ENCODE results near the gene FSTL4.
A peak's percentile ranks its signal among the peaks of the same experiment; 100 is the strongest.

The FSTL4 gene

GRCh38 chr5:133241179-133242092 lies 370.9 kb downstream of the FSTL4 start:
- DNase-seq (ENCODE audit: low spot score): no peak

GRCh38 chr5:133240425-133241091 lies 371.8 kb downstream of the FSTL4 start:
- peak; percentile 69 for DNase-seq (ENCODE audit: low spot score)

GRCh38 chr5:133238426-133239205 lies 373.7 kb downstream of the FSTL4 start:
- no peak for DNase-seq (ENCODE audit: low spot score)

DNA sequence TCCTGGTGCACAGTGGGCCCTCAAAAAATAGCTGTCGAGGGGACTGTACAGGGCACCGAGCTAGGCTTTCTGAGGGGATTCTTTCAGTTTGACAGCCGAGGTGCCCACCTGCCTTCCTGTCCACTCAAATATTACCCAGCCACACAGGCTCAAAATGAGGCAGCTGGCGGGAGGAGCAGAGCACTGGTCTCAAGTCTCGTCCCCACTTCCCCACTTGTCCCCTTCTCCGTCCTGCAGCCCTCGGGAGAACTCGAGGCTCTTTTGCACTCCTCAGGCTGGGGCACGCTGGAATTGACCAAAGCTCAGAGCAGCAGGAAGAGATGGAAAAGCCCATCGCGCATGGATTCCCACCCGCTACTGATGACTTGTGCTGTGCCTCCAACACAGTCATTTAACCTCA lies 375.4 kb downstream of the FSTL4 start:
- DNase-seq (ENCODE audit: low spot score): no peak

GRCh38 chr5:133236541-133236951 lies 375.8 kb downstream of the FSTL4 start:
- no peak for DNase-seq (ENCODE audit: low spot score)

- no peak for DNase-seq (ENCODE audit: low spot score)
Observed at GRCh38 chr5:133235696-133236426, 376.5 kb downstream of the FSTL4 start.

DNA sequence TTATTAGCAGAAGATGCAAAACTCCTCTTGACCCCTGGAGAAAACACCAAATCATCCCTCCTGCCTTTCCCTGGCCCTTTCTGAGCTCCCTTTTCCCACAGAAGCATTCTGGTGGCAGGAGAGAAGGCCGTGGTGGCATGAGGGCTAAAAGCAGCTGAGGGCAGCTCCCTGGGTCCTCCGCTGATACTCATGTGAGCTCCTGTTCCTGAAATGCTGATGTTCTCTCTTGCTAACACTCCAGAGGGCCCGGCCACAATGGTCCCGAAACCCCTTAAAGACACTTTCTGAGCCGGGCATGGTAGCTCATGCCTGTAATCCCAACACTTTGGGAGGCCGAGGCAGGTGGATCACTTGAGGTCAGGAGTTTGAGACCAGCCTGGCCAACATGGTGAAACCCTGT lies 377.4 kb downstream of the FSTL4 start:
- no peak for DNase-seq (ENCODE audit: low spot score)

DNA sequence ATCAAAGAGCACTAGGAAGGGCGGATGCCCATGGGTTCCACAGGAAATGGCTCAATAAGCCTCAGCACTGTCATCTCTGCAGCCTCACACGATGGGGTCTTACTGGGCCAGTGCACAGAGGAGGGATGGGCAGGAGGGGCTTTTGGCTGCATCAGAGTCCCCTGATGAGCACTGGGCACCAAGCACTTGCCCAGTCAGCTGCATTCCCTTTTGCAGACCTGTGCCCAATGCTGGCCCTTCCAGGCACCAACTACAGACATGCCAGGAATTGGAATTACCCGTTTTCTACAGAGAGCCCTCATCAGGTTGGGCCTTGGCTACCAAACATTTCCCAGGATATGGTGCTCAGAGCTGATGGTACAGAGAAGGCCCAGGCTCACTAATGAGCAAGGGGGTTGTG lies 378.1 kb downstream of the FSTL4 start:
- no peak for DNase-seq (ENCODE audit: low spot score)

DNA sequence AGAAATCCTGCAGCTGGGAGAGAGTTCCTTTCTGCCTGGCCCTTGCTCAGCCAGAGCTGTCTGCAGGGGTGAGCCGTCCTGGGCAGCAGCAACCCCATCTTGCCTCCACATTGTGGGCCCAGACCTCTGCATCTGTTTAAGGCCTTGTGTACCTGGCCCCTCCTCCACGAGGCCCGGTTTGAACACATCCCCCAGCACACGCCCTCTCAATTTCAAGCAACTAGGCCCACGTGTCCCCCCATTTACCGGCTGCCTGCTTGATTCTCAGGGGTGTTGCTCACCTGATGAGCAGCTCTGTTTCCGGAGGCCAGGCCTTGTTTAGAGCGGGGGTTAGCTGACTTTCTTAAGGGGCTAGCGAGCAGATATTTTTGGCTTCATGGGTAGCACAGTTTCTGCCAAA lies 378.7 kb downstream of the FSTL4 start:
- DNase-seq (ENCODE audit: low spot score): no peak

DNA sequence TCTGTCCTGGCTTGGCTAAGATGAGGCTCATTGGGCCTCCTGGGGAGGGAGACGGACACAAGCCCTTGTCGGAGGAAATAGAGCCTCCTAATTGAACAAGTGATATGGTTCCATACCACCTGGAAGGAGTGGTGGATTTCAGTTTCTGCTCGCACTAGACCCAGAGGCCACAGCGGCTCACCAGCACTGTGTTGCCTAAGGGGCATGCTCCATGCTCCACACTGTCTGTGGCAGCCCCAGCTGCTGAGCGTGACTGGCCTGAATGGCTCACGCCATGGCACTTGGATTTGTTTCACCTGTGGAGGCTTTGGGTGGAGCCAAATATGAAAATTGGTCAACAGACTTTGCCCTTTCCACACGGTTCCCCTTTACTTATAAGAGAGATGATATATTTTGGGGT lies 379.4 kb downstream of the FSTL4 start:
- no peak for DNase-seq (ENCODE audit: low spot score)

DNA sequence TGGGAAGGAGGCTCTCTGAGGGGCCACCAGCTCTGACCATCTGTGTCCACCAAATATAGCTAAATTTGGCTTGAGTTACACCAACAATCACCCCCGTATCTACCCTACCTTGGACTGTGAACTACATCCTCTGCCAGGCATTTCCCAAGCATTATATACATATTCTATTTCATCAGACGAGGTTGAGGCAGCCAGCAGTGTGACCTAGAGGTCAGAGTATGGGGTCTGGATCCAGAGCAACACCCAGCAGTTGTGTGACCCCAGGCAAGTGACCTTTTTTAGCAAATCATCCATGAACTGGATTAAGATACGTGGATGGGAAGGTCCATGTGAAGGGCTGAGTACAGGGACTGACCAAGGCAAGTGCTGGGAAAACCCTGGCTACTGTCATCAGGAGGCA lies 379.9 kb downstream of the FSTL4 start:
- DNase-seq (ENCODE audit: low spot score): no peak

- DNase-seq (ENCODE audit: low spot score): no peak
Observed at GRCh38 chr5:133232011-133232410, 380.3 kb downstream of the FSTL4 start.

DNA sequence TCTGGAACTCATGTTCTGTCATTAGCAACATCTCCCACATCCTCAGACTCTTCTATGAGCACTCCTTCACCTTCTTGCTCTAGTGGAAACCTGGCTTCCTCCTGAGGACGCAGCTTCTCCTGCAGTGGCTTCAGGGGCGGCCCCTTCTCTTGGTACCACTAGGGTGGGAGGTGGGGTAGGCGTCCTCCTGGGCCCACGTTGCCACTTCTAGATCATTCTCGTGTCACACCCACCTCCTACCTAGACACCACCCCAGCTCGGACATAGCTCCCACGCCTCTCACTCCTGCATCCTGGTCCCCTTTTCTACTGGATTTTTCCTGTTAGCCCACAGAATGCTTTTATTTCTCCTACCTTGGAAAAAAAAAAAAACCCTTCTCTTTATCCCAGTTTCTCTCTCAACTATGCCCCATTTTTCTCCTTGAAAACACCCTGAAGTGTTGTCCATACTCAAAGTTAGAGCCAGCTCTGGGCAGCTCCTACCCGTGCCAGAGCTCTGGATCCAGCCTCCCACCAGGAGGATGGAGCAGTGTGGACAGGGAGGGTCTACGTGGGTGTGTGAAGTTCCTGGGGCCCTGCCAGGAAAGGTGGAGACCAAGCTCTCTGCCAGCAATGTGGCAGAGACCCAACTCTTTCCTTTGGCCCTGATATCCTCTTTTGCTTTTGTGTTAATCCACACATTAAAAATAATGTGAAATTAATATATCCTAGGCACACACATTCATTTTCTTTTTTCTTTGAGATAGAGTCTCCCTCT lies 381.3 kb downstream of the FSTL4 start:
- DNase-seq (ENCODE audit: low spot score): no peak

- DNase-seq (ENCODE audit: low spot score): no peak
Observed at GRCh38 chr5:133229931-133230664, 382.2 kb downstream of the FSTL4 start.

DNA sequence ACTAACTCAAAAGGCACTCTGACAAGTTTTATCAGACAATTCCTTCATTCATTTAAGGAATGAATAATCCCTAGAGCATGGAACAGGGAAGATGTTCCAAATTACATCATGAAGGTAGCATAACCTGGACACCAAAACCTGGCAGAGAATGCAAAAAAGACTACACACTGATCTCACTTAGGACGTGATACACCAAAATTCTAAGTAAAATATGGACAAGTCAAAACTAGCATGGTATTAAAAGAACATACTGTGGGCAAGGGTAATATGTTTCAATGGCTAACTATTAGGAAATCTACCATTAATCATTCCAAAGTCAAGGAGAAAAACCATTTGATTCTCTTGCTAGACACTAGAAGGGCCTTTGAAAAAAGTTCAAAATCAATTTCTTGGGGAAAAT lies 384.0 kb downstream of the FSTL4 start:
- DNase-seq (ENCODE audit: low spot score): no peak

DNA sequence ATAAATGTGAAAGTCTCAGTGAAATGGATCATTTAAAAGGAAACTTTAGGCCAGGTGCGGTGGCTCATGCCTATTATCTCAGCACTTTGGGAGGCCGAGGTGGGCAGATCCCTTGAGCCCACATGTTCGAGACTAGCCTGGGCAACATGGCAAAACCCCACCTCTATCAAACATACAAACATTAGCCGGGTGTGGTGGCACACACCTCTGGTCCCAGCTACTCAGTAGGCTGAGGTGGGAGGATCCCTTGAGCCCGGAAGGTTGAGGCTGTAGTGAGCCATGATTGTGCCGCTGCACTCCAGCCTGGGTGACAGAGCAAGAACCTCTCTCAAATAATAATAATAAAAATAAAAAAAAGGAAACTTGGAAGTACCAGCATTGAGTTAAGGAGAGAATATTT lies 384.4 kb downstream of the FSTL4 start:
- DNase-seq (ENCODE audit: low spot score): no peak

- no peak for DNase-seq (ENCODE audit: low spot score)
Observed at GRCh38 chr5:133227082-133227481, 385.3 kb downstream of the FSTL4 start.

GRCh38 chr5:133226186-133226585 lies 386.2 kb downstream of the FSTL4 start:
- no peak for DNase-seq (ENCODE audit: low spot score)

DNA sequence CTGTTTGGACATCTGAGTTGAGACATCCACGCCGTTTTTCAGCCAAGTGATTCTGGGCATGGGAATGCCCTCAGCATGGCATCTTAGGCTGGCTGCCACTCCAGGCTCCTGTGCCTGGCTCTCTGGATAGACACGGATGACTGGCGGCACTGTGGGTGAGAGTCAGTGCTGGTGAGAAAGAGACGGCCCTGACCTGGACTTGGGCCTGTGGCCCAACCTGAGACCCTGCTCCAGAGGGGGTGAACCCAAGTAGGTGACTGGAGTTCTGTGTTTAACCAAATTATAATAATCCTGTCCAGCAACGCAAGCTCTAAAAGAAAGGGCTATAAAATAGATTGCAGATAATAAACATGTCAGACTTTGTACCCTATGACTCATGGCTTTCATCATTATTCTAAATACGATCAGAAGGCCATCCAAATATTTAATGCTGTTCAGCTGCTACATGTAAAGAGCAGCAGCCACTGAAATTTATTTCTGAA lies 386.6 kb downstream of the FSTL4 start:
- DNase-seq (ENCODE audit: low spot score): no peak

DNA sequence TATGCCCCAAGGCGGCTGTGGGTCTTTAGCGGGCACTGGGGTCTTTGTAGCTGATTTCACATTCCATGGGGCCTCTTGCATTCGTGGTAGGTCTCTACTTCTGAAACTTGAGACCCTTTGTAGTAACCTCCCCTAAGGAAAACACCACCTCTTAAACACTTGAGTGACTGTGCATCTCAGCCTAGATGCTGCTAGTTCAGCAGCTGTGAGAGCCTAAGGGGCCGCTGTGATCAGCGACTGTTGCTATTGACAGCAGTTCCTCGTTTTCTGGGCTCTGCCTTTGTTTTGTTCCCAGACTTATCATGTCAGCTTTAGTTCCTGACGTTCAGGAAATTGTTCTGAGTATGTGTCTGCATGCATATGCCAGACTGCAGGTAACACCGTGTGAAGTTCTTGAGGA lies 389.4 kb downstream of the FSTL4 start:
- DNase-seq (ENCODE audit: low spot score): no peak

Measured in hematopoietic multipotent progenitor cell treated with erythropoietin and hydrocortisone succinate and interleukin-3 and kit ligand, for 15 days (in vitro differentiated cells).